ENCODE results near the gene OXGR1. TPM values are rescaled to one million over a fixed set of nuclear protein-coding genes. Genes with fewer than 3 reads are reported as not detected.

Gene OXGR1
- total and polyA plus RNA-seq, 2 of the 8 experiments (the other 6 are each of a cell fraction or from before 2014, with no cell fraction given): 0.34 to 1.8 TPM

DNA sequence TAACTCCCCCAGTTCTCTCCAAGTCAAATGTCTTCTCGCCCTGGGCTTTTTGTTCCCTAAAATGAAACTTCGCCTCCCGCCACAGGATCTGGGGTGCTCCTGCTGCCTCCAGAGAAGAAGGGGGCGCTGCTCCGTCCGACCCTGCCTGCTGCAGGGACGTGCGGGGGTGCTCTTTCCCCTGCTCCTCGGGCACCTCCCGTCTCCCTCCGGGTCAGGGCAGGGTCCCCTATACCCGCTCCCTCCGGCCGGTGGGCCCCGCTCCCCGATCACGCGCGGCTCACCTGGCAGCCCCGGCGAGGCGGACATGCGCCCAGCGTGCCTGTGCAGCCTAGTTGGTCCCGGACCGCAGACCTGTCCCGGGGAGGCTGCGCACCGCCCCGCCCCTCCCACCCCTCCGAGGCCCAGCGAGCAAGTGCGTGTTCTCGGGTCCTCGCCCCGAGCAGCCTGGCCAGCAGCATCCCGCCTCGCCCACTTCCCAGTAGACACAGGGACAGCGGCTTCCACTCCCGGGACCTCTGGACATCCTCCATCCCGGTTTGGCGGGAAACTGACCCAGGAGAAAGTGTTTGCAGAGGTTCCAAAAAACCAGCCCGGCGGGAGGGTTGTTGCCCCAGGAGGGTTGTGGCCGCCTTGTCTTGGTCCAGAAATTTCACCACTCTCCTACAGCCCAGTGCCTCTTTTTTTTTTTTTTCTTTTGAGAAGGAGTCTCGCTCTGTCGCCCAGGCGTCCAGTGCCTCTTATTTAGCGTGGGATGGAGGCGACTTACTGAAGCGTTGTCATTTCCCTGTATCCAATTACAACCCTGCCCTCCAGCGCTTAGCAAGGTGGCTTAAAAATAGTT, at the start of gene OXGR1 (continued):
- TF ChIP-seq, protein P1, sequence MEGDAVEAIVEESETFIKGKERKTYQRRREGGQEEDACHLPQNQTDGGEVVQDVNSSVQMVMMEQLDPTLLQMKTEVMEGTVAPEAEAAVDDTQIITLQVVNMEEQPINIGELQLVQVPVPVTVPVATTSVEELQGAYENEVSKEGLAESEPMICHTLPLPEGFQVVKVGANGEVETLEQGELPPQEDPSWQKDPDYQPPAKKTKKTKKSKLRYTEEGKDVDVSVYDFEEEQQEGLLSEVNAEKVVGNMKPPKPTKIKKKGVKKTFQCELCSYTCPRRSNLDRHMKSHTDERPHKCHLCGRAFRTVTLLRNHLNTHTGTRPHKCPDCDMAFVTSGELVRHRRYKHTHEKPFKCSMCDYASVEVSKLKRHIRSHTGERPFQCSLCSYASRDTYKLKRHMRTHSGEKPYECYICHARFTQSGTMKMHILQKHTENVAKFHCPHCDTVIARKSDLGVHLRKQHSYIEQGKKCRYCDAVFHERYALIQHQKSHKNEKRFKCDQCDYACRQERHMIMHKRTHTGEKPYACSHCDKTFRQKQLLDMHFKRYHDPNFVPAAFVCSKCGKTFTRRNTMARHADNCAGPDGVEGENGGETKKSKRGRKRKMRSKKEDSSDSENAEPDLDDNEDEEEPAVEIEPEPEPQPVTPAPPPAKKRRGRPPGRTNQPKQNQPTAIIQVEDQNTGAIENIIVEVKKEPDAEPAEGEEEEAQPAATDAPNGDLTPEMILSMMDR (IDR thresholded peaks at IDR 0.05; ENCODE audit: control extremely low read depth in 1 of 3, insufficient read depth in 1 of 3, low read depth in 1 of 3, low read length in 3 of 3): peak in 2 of 3 experiments; percentile 38 to 43; a peak in 3 of 4 replicates
- peak; percentile 45 for TF ChIP-seq EZH2 (IDR thresholded peaks at IDR 0.05; ENCODE audit: low read depth, low read length, severe bottlenecking)
- TF ChIP-seq CBX5 (IDR thresholded peaks at IDR 0.05; ENCODE audit: low read depth, low read length): no peak
- TF ChIP-seq KDM4A (IDR thresholded peaks at IDR 0.05; ENCODE audit: low read depth, low read length, severe bottlenecking): peak; percentile 98
- TF ChIP-seq JUN (IDR thresholded peaks at IDR 0.05; ENCODE audit: low read depth, low read length): no peak
- TF ChIP-seq FOSL1 (IDR thresholded peaks at IDR 0.05; ENCODE audit: insufficient read depth, low read depth, low read length): no peak
- no peak for TF ChIP-seq RAD21 (IDR thresholded peaks at IDR 0.05 in 1 of 2, conservative IDR thresholded peaks at IDR 0.05 in 1 of 2; ENCODE audit: low read depth in 2 of 2, low read length in 2 of 2)
- TF ChIP-seq POLR2AphosphoS5 (IDR thresholded peaks at IDR 0.05; ENCODE audit: low read depth, low read length): no peak
- no peak for TF ChIP-seq KDM1A (IDR thresholded peaks at IDR 0.05; ENCODE audit: borderline replicate concordance, low read length)
- TF ChIP-seq SIN3A (conservative IDR thresholded peaks at IDR 0.05 in 1 of 2, IDR thresholded peaks at IDR 0.05 in 1 of 2; ENCODE audit: low read depth in 1 of 2, low read length in 2 of 2): no peak
- TF ChIP-seq, protein P2, sequence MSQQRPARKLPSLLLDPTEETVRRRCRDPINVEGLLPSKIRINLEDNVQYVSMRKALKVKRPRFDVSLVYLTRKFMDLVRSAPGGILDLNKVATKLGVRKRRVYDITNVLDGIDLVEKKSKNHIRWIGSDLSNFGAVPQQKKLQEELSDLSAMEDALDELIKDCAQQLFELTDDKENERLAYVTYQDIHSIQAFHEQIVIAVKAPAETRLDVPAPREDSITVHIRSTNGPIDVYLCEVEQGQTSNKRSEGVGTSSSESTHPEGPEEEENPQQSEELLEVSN (IDR thresholded peaks at IDR 0.05): peak; percentile 71
- TF ChIP-seq SAP30 (IDR thresholded peaks at IDR 0.05; ENCODE audit: insufficient read depth, insufficient replicate concordance, low read length): no peak
- TF ChIP-seq EGR1 (IDR thresholded peaks at IDR 0.05; ENCODE audit: borderline replicate concordance, low read depth, low read length): no peak
- TF ChIP-seq SUZ12 (IDR thresholded peaks at IDR 0.05; ENCODE audit: low read length): peak; percentile 52
- TF ChIP-seq CHD1 (IDR thresholded peaks at IDR 0.05; ENCODE audit: low read depth, low read length): no peak
